GM15510 (cell line): ENCODE data around the gene CRTC1.

Experiments used
- POLR2A ChIP-seq: IDR thresholded peaks from 3 replicates; pipeline ENCODE4 v1.6.1; 2011; ENCODE audit warnings: borderline replicate concordance; ENCODE audit not compliant: insufficient read length; ENCODE audit errors: extremely low read depth

The CRTC1 gene

GRCh38 chr19:18647371-18647767 is 36.1 kb upstream of the CRTC1 start:
- TF ChIP-seq POLR2A = no peak

- no peak for TF ChIP-seq POLR2A
Observed at GRCh38 chr19:18647807-18648206, 35.7 kb upstream of the CRTC1 start.

- no peak for TF ChIP-seq POLR2A
Observed at GRCh38 chr19:18648973-18649315, 34.5 kb upstream of the CRTC1 start.

GRCh38 chr19:18649371-18650020 is 34.0 kb upstream of the CRTC1 start:
- no peak for TF ChIP-seq POLR2A

GRCh38 chr19:18650021-18650390 is 33.5 kb upstream of the CRTC1 start:
- no peak for TF ChIP-seq POLR2A

GRCh38 chr19:18650468-18651041 is 32.9 kb upstream of the CRTC1 start:
- TF ChIP-seq POLR2A = no peak

- TF ChIP-seq POLR2A = no peak
Observed at GRCh38 chr19:18651300-18651699, 32.2 kb upstream of the CRTC1 start.

- no peak for TF ChIP-seq POLR2A
Observed at GRCh38 chr19:18651733-18652132, 31.7 kb upstream of the CRTC1 start.

GRCh38 chr19:18653853-18654252 is 29.6 kb upstream of the CRTC1 start:
- no peak for TF ChIP-seq POLR2A

- TF ChIP-seq POLR2A = no peak
Observed at GRCh38 chr19:18654469-18654868, 29.0 kb upstream of the CRTC1 start.

- TF ChIP-seq POLR2A = no peak
Observed at GRCh38 chr19:18655173-18655844, 28.2 kb upstream of the CRTC1 start.

- no peak for TF ChIP-seq POLR2A
Observed at GRCh38 chr19:18656337-18657086, 27.0 kb upstream of the CRTC1 start.

GRCh38 chr19:18657590-18658365 is 25.7 kb upstream of the CRTC1 start:
- no peak for TF ChIP-seq POLR2A

- TF ChIP-seq POLR2A = no peak
Observed at GRCh38 chr19:18658366-18658855, 25.1 kb upstream of the CRTC1 start.
